ENCODE data around the gene ITGB2. TPM values are rescaled to one million over a fixed set of nuclear protein-coding genes. Genes with fewer than 3 reads are reported as not detected.
A peak's percentile ranks its signal among the peaks of the same experiment; 100 is the strongest.

Gene ITGB2
- total RNA-seq, 1 donor from 2014 or later = 0.74 TPM

DNA sequence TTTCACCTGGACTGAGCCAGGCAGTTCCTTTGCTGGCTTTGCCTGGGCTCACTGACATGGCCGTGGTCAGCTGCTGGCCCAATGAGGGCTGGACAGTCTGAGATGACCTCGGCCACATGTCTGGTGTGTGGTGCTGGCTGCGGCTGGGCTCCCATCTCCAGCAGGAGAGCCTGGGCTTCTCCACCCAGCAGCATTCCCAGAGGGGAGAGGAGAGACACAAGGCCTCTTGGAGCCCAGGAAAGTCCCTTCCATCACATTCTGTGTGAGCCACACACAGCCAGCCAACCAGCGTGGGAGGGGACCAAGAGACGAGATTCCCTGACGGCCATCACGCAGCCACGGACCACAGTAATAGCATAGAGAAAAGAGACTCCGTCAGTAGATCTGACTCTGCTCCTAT is 81.7 kb downstream of the ITGB2 start:
- H3K27ac Mint-ChIP-seq = no peak overlapping the region

GRCh38 chr21:44838039-44838895 is 82.4 kb downstream of the ITGB2 start:
- Mint-ChIP-seq H3K27ac (no peak overlapping the region), H3K27me3 (ENCODE audit: low read depth) (peaks cover 9% of the 10 kb centered on the region), H3K4me3 (no peak overlapping the region), H3K4me1 (peaks cover 4% of the 10 kb centered on the region), H3K9me3 (no peaks in the 10 kb centered on the region), H3K36me3 (no peaks in the 10 kb centered on the region)
- DNase-seq (ENCODE audit: low spot score in 2 of 2, unreplicated experiment in 2 of 2) = no peak
- no peak for TF ChIP-seq CTCF (IDR thresholded peaks at IDR 0.05; ENCODE audit: unreplicated experiment)

More for the DNA sequence above, 81.7 kb downstream of the ITGB2 start:
- TF ChIP-seq CTCF (IDR thresholded peaks at IDR 0.05; ENCODE audit: unreplicated experiment) = no peak
- H3K9me3 Mint-ChIP-seq = no peaks in the 10 kb centered on the region
- H3K4me3 Mint-ChIP-seq = no peak overlapping the region
- no peaks in the 10 kb centered on the region for H3K36me3 Mint-ChIP-seq
- no peak for DNase-seq (ENCODE audit: low spot score in 2 of 2, unreplicated experiment in 2 of 2)
- peaks cover 4% of the 10 kb centered on the region for H3K4me1 Mint-ChIP-seq
- H3K27me3 Mint-ChIP-seq (ENCODE audit: low read depth) = peaks cover 9% of the 10 kb centered on the region

DNA sequence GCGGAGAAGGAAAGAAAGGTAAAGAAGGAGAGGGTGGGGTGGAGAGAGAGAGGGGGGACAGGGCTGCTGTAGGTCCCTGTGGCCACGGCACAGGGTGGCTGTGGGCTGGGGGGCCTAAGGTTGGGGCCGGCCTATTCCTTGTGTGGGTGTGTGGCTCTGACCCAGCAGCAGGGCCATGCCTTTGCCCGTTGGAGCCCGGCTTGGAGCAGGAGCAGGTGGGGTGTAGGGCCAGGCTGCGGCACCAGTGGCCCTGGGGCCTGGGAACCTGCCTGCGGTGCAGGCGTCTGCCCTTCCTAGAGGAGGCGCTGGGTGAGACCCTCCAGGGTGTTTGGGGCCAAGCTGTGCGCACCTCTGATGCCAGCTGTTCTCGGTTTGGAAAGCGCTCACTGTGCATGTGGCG is 83.2 kb downstream of the ITGB2 start:
- Mint-ChIP-seq H3K4me1 (peaks cover 4% of the 10 kb centered on the region), H3K36me3 (no peaks in the 10 kb centered on the region), H3K9me3 (no peaks in the 10 kb centered on the region), H3K27ac (no peak overlapping the region), H3K27me3 (ENCODE audit: low read depth) (peaks cover 8% of the 10 kb centered on the region), H3K4me3 (no peak overlapping the region)
- no peak for TF ChIP-seq CTCF (IDR thresholded peaks at IDR 0.05; ENCODE audit: unreplicated experiment)
- no peak for DNase-seq (ENCODE audit: low spot score in 2 of 2, unreplicated experiment in 2 of 2)

DNA sequence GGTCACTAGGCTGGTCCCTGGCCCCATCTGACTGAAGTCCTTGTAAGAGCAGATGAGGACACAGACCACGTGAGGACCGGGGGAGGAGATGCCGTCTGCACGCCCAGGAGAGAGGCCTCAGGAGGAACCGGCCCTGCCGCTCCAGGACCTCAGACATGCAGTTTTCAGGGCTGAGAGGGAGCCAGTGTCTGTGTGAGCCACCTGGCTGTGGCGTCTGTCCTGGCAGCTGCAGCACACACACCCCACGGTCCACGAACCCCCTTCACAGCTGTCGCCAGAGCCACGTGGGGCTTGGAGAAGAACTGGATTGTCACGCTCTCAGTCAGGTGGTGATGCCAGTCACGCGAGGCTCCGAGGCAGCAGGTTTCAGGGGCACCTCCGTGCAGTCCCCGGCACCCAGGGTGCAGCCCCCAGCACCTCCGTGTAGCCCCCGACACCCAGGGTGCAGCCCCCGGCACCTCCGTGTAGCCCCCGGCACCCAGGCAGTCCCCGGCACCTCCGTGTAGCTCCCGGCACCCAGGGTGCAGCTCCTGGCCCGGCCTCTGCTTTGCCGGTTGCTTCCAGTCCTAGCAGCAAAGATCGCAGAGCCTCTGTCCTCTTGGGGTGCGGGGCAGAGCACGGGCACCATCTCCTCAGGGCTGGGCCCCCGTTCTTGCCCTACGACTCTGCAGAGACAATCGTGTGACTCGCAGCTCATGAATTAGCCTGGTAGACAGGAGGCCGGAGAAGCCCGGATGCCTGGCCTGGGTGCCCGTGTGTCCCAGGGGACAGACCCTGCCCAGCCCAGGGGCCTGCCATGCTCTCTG is 83.8 kb downstream of the ITGB2 start:
- Mint-ChIP-seq H3K27ac (no peak overlapping the region), H3K4me1 (peaks cover 4% of the 10 kb centered on the region), H3K4me3 (no peak overlapping the region), H3K9me3 (no peaks in the 10 kb centered on the region), H3K36me3 (no peaks in the 10 kb centered on the region), H3K27me3 (ENCODE audit: low read depth) (peaks cover 6% of the 10 kb centered on the region)
- peak in 1 of 2 experiments; percentile 55 for DNase-seq (ENCODE audit: low spot score in 2 of 2, unreplicated experiment in 2 of 2)
- no peak for TF ChIP-seq CTCF (IDR thresholded peaks at IDR 0.05; ENCODE audit: unreplicated experiment)

DNA sequence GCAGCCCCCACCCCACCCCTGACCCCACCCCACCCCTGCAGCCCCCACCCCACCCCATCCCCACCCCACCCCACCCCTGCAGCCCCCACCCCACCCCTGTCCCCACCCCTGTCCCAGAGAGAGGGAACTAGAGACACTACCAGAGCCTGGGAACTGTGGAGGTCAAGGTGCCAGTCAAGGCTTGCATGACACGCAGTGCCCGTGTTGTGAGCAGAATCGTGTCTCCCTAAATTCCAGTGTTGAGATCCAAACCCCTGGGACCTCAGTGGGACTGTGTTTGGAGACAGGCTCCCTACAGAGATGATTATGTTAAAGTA is 84.4 kb downstream of the ITGB2 start:
- H3K4me1 Mint-ChIP-seq = peaks cover 6% of the 10 kb centered on the region
- peaks cover 2% of the 10 kb centered on the region for H3K27me3 Mint-ChIP-seq (ENCODE audit: low read depth)
- H3K4me3 Mint-ChIP-seq = no peak overlapping the region
- TF ChIP-seq CTCF (IDR thresholded peaks at IDR 0.05; ENCODE audit: unreplicated experiment) = no peak
- no peaks in the 10 kb centered on the region for H3K36me3 Mint-ChIP-seq
- H3K27ac Mint-ChIP-seq = no peak overlapping the region
- DNase-seq (ENCODE audit: low spot score in 2 of 2, unreplicated experiment in 2 of 2) = no peak
- no peaks in the 10 kb centered on the region for H3K9me3 Mint-ChIP-seq

Other genes starting within 250 kb of the ITGB2 start
- not detected in 3 replicates for gene KRTAP12-1, start 238.7 kb downstream of the ITGB2 start, total RNA-seq
- gene KRTAP10-12, start 223.7 kb downstream of the ITGB2 start, total RNA-seq = not detected in 3 replicates
- 0.09 to 0.11 TPM (median 0.11 TPM) in 3 replicates for gene TSPEAR, start 209.3 kb downstream of the ITGB2 start, total RNA-seq
- gene UBE2G2, start 119.1 kb downstream of the ITGB2 start, total RNA-seq = 95.4 to 102 TPM (median 97.2 TPM) in 3 replicates
- gene SUMO3, start 102.8 kb downstream of the ITGB2 start, total RNA-seq = 82.2 to 84.5 TPM (median 83.9 TPM) in 3 replicates
- gene PTTG1IP, start 47.2 kb downstream of the ITGB2 start, total RNA-seq = 200 to 205 TPM (median 204 TPM) in 3 replicates
- 30.6 to 32.3 TPM (median 31.8 TPM) in 3 replicates for gene SLX9, start 19.1 kb upstream of the ITGB2 start, total RNA-seq
- gene ADARB1, start 153.7 kb upstream of the ITGB2 start, total RNA-seq = 22.7 to 27.9 TPM (median 26.5 TPM) in 3 replicates